HEK293 (cell line): ENCODE results near the gene DPCD.

Source experiments
- CTCF ChIP-seq: fragments of 450-650 bp; formaldehyde crosslinking; IDR thresholded peaks from 2 replicates; pipeline ENCODE4 v1.5.1; 2016; ENCODE audit warnings: missing biosample characterization, missing genetic modification characterization
- TCF7L2 ChIP-seq: IDR thresholded peaks from 2 replicates; pipeline ENCODE4 v1.6.1; 2011; ENCODE audit warnings: low read depth, mild to moderate bottlenecking, inconsistent platforms, low read length, moderate library complexity, borderline replicate concordance

- TF ChIP-seq CTCF (tag by site-specific recombination) (no peak), TCF7L2 (no peak)
These were observed 18.8 kb upstream of the DPCD start for GRCh38 chr10:101569323-101569621.
